ENCODE results near the gene YPEL4.

YPEL4 gene

DNA sequence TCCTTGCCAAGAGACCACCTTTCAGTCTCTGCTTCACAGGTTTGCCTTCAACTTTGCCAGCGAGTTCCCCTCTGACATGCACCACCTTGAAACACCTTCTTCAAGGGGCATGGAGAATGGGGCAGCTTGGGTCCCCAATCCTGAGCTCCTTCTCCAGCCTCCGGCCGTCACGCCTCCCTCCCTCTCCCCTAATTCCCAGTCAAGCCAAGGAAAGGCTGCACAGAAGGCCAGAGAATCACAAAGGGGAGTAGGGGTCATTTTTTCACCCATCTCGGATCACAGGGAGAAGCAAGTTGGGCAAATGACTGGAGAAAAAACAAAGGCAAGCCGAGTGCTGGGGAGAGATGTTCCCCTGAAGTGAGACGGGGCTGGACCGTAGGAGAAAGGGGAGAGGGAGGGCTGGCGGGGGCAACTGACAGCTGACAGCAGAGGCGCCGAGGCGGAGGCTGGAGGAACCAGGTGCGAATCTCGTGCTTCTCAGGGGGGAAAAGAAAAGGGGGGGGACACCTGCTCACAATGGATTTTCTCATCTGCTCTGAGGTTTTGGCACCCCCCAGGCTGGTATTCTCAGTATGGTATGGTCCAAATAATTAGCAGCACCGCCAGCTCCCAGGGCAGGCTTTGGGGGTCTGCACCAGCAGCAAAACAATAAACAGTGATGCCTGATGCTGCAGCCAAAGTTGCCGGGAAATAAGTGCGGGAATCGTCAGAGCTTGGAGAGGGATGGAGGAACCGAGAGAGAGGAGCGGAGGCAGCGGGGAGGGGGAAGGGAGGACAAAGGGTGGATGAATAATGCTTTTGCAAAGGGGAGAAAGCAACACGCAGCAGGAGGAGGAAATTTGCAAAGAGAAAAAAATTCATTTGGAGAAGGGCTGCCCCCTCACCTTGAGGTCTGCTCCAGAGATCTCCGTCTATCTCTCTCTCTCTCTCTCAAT, 644 bp downstream of the YPEL4 start:
- peak; percentile 47 for DNase-seq

DNA sequence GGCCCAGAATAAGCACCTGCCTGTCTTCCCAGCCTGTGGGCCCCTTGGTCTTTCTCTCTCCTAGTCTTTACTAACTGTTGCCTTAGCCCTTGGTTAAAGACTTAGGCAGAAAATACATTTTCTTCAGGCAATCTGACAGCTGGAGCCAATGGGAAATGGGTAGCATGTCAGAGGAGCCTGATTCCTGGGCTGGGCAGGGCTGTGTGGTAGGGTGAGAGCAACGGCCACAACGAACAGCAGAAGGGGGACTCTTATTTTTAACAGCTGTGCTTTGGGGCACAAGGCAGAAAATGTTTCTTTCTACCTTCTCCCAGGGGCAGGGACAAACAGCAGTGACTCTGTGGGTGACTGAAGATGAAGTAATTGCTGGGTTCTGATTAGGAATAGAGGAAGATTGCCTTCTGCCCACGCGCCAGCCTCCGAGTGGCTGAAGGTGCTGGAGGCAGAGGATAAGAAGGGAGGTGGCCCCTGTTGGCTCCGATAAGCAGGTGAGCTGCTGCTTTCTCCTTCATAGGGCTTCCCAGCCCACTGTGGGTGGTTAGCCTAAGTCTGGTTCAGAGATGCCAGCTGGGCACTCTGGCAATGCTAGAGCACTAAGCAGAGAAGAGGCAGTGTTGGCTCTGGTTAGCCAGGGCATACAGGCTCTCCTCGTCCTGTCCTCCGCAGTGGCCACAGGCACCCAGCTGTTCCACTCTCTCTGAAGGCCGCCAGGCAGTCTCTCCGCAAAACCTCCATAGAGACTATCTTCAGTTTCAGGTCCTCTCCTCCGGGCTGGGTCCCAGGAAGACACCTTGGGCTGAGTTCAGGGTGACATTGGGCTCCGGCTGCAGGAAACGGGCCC, 1.5 kb downstream of the YPEL4 start:
- peak; percentile 57 for DNase-seq

DNA sequence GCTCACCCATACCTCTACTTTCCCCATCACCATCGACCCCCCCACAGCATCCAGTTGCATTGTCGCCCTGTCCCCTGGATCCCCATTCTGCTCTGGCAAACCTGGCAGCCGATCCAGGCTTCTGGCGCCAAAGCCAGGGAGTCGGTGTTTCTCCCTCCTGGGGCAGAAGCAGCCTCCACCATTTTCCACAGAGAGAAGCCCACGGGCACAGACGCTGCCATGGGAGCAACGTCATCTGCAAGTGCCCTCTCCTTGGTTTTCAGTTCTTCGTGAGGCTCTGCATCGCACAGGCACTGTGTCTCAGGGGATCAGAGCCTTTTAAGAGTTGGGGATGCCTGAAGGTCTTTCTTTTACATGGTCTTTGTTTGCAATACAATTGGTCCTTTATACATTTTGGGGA, 2.3 kb downstream of the YPEL4 start:
- DNase-seq, result peak; percentile 41

DNA sequence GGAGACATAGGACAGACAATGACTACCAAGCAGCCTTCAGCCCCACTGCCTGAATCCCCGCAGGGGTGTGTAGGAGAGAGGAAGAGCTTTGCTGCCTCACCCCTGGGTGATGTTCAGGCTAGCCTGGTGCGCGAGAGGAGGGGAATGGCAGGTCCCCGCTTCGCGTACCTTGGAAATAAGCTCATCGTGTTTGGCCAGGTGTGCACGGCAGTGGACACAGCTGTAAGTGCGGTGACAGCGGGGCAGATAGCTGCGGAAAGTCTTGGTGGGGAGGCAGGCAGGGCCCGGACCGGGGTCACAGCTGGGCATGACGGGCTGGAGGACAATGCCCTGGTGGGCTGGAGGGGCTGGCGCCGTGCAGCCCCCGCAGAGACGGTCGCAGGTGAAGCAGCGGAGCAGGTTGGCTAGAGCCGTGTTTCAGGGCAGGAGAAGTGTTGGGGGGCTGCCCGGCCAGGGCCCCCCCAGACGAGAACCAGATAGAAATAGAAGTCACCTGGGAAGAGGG, 2.9 kb downstream of the YPEL4 start:
- DNase-seq, result peak; percentile 34

DNA sequence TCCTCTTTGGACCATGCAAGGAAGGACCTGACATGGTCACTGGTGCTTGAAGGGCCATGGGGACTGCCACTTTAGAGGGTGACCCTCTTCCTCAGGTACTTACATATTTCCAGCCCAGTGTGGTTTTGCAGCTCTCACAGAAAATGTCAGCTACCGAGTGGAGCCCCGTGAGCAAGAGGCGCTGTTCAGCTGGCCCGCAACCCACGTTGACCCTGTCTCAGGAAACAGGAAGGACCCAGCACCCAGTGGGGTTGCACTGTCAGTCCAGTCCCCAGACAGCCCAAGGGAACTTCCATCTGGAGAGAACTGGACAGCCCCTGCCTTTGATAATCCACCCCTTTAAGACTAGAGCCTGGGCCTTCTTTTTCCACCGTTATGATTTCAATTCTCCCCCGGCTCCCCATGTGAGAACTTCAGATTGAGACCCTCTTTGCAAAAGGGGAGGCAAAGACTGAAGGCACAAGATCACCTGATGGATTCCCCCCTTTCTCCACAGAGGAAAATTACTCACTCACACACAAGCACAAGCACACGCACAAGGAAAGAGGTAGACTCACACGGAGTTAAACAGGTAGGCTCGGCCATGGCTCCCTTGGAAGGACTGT, 3.4 kb downstream of the YPEL4 start:
- DNase-seq, result peak; percentile 33

DNA sequence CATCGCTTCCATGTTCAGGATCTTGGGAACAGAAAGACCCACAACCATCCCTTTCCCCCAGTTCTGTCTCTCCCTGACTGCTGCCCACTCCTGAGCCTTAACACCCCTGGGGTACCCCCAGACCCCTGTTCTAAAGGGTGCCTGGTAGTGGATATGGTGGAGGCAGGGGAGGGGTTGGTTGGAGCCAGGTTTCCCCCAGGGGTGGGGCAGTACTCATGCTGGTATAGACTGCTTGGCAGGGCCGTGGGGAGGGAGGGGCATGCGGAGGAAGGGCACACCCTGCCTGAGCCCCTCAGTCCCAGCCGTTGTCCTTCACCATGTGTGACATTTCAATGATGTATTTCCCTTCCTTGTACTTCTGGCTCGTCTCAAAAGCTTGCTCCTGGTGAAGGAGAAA, 4.0 kb downstream of the YPEL4 start:
- peak; percentile 36 for DNase-seq

DNA sequence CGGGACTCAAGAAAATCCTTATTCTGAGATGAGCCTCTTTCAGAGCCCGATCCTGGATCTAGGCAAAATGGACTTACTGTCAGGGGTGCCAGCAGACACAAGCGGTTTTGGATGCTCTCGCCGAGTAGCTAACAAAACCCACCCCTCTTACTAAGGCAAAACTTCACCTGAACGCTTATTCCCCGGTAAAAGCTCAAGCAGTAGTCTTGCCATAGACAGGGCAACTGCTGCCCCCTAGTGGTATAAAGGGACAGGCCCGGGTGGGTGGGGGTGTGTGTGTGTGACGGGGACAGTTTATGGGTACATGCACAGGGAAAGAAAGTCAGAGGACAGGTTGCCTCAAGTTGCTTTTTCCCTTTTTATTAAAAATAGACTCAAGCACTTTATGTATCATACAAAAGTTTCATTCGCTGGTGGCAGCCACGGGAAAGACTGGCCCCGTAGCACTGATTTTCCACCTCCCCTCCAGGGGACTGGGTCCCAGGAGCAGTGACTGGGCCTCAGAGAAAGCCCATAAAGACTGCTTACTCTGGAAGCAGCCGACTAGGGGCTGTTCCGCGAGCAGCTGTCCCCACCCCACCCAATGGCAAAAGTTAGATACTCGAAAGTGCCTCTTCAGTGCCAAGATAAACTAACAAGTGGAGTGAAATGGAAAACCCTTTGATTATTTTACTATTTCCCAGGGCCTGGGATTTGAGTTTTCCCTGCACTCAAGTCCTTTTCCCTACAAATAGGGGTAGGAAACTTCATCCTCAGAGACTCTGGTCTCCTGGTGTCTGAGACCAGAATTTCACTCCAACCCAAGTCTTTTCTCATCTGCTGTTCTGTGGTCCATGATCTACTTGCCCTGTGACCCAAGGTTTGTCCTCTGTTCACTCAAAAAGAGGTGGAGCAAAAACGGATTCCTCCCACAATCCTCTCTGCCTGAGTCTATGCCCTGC, 4.7 kb downstream of the YPEL4 start:
- DNase-seq, result peak; percentile 86

DNA sequence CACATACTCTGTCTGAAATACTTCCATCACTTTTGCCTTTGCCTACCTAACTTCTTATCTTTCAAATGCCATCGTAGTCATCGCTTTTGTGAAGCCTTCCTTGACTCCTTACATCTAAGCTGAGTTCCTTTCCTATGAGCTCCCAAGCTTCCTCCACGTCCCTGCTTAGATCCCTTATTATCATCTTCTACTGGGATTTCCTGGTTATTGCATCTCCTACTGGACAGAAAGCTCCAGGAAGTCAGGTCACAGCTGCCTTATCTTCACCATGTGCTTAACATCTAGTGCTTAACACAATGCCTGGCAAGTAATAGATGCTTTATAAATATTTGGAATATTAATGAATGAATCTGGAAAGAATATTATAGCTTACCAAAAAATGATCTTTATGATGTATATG, 5.9 kb downstream of the YPEL4 start:
- DNase-seq, result no peak

DNA sequence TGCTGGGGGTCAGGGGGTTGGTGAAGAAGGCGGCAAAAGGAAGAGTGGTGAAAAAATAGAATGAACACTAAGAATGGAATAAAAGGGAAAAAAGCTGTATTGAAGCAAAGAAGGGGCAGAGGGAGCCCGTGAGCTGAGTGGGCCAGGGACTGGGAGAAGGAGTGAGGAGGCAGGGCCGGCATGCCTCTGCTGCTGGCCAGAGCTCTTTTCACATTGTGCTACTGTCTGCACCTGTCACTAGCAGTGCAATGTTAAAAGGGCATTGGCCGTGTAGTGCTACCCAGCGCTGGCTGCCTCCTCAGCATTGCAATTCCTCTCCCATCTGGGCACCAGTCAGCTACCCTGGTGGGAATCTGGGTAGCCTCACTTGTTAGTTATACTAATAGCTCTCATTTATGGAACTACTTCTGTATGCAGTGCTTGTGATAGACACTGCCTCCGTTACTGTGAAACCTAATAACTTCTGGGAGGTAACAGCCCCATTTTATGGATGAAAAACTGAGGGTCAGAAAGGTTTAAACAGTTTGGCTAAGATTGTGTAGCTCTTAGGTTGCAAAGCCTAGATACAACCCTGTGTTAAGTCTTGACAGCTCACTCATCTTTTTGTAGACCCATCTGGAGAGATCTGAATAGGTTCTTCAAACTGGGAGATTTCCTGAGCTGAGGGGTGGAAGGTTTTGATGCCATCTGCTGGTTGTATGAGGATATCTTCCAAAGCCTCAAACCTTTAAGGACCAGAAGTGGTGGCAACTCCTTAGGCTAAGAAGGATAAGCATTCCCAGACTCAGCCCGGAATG, 8.5 kb downstream of the YPEL4 start:
- DNase-seq, result peak; percentile 53

DNA sequence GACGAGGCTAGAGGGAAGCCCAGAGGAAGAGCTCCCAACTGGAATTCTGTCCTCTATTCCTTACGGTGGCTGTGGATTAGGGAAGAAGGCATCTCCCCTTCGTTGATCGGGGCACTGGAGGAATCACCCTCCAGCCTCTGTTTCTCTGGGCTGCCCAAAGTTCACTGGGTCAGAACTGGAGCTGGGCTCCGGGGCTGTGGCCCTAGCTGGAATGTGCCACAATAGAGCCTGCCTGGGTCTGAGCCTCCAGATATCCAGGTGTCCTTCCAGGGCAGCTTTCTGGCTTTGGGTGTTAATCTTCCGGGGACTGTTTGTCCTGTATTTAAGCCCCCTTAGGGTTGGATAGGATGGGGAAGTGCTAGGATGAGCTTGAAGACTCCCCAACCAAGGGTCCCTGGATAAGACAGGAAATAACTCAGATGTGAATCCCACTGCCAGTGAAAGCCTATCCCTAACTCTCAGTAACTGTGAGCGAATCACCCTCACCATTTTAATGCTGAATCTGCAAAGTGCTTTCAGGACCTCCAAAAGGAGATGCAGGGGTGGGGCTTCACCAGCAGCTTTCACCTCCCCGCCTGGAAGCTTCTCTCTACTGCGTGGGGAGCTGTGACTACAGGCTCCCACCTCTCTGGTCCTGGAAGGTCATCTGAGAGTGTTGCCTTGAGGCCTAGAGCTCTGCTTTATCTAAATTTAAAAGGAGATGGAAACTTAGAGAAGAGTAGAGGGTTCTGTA, 9.5 kb downstream of the YPEL4 start:
- DNase-seq, result no peak

DNA sequence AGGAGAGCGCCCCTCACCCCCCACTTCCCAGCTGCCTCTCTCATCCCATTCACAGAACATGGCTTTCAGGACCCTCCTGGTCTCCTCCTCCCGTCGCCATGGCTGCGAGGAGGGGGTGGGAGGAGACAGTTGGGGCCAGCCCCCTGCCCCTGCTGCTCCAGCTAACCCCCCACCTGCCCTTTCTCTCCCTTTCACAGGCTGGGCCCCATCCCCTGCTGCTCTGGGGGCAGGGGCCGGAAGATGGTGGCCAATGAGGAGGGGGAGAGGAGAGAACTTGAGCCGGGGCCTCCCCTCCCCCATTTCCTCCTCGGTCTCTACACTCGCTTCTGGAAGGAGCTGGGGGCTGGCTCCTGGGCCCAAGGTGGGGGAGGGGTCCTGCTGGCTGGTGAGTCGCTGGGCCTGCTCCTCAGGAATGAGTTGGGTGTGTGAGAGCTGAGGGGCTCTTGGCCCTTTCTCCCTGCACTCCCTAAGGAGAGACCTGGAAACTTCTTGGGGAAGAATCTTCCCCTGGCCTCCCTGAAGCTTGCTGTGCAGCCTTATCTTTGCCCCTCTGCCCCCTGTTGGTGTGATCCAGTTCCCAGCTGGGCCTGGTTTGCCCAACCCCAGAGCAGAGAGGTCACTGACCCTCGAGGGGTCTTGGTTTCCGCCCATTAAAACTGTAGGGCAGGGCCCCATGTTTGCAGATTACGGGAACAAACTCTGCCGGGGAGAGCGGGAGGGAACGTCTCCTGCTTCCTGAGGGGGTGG, 10.2 kb downstream of the YPEL4 start:
- DNase-seq, result peak; percentile 91

DNA sequence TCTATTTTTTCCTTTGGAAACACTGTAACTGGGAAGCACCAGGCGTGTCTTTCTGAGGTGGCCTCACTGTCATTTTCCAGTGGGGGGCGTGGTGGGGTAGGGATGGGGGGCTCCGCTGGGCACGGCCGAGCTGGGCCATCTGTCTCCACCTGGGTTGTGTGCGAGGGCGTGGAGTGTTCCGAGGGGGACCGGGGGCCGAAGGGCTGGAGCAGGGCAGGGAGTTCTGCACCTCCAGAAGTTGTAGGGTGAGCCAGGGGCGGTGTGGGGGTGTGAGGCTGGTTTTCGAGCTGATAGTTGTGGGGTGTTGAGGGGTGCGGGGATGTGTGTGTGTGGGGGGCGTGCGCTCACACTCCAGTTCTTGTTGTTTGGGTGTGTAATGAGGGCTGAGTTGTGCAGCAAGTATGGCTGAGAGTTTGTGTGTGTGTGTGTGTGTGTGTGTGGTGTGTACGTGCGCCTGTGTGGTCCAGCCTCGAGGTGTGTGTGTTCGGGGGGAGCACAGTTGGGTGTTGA, 10.8 kb downstream of the YPEL4 start:
- DNase-seq, result peak; percentile 38

DNA sequence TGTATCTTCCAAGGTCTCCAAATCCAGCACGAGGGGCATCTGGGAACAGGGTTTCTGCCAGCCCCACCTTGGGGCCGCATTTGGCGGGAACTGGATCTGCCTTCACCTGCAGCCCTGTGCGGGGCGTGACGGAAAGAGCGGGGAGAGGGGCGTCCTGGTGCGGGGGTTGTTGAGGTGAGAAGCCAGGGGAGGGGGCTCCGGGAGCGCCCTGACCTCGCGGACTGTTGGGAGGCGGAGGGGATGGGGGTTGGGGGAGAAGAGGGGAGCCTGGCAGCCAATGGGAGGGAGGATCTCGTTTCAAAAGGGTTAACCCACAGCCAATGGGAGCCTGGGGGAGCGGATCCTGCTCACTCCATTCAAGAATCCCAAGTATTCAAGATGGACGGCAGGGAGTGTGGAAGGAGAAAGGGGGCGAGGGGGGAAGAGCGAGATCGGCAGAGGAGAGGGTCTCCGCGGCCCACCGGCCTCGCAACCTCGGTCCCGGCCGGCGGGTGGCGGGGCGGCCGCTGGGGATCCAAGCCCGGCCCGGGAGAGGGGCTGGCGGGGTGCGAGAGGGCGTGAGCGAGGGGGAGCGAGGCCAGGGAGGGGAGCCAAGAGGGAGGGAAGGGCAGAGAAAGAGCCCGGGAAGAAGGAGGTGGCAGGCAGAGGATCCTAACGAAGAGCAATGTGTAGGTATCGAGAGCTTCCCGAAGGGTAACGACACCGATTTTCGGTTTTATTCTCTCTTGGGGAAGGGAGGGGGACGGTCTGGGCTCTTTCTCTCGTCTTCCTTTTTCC, 11.5 kb downstream of the YPEL4 start:
- DNase-seq, result peak; percentile 93

DNA sequence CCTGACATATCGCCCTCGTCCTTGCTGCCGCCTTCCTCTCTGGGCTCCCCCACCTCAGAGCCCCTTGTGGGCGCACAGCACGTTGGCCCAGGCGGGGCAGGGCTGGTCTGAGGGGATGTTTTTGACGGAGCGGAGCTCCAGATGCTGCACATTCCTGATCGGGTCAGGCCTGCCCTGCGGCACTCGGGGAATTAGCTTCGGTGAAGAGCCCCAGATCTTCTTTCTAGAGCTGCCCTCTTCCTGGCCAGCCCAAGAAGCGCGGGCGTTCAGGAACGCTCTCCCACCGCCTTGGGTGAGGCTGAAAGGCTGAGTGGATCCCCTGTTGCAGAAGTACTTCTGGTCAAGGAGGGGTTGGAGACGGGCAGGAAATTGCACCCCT, 12.1 kb downstream of the YPEL4 start:
- DNase-seq, result no peak

DNA sequence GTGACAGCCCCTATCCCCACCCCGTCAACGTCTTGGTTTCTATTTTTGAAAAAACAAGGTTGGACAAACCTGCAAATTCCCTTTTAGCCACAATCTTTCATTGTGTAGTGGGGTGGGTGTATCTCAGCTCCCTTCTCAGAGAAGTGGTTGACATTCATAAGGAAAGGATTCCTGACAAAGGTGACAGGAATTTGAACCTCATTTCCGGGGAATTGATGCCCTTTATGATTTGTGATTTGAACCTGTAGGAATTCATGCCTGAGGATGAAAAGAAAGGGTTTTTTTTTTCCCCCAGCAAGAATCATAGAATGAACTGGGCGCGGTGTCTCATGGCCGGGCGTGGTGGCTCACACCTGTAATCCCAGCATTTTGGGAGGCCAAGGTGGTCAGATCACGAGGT, 14.5 kb downstream of the YPEL4 start:
- no peak for DNase-seq

DNA sequence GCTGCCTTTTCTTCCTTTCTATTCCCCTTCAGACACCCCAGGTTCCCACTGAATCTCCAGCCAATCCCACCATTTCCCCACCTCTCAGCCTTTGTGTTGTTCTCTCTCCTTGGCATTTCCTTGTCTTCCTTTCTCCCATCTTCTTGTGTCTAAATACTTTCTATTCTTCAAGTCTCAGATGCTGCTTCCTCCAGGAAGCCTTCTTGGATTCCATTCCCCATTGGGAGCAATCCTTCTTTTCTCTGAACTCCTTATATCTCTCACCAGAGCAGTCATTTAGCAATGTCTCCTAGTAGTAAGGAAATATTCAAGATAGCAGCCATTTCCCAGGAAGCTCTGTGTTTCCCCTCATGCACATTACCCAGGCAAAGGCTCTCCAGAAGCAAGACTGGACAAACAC, 15.4 kb downstream of the YPEL4 start:
- DNase-seq, result no peak

DNA sequence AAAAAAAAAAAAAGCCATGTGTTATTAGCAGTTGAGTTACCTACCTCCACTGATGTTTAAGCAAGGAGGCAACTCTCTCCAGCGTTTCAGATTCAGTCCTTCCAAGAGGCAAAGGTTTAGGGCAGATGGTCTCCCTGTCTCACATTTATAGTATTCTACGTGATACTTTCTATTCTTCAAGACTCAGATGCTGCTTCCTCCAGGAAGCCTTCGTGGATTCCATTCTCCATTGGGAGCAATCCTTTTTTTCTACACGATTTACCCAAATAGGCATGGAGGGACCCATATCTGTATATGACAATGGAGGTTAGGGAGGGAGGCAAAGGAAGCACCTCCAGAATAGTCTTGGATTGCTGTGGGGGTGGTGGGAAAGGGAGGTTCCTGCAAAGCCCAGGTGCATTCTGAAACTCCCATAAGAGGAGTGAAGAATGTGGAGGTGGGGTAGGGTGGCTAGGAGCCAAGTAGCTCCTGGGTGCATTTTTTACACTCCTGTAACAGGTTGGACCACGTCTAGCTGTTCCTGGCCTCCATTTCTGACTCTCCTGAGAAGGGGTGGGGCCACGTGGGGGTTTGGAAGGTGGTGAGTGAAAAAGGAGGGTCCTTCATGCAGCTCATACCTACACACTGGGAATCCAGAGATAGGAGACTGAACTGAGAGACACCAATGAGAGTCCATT, 16.2 kb downstream of the YPEL4 start:
- DNase-seq, result no peak

DNA sequence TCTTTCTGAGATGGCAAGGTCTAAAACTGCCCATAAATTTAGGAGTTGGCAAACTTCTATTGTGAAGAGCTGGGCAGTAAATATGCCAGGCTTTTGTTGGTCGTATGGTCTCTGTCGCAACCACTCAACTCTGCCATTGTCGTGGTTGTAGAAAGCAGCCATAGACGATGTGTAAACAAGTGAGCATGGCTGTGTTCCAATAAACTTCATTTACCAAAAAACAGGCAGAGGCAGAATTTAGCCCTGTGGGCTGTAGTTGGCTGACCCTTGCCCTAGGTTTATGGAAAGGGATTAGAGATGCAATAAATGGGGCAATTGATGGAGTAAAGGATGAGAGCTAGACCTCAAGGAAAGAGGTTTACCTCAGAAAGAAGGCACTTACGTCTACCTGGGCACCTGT, 17.6 kb downstream of the YPEL4 start:
- no peak for DNase-seq
